GM18502 (cell line): ENCODE data around the gene CTSD.
"Not testable (repeated sequence)": the region's sequence is repeated elsewhere in the genome, so short reads cannot be mapped to it uniquely, and the experiment has no call there.

Source experiments
- ATAC-seq: cut with Tn5 transposase; IDR thresholded peaks from one replicate; pipeline ENCODE4 v1.9.1; 2021; ENCODE audit warnings: mild to moderate bottlenecking; ENCODE audit not compliant: unreplicated experiment, poor library complexity

CTSD gene

GRCh38 chr11:1763796-1764661 lies at the start of gene CTSD:
TSS of gene CTSD (minus strand) at chr11:1763927. CDS start at chr11:1763859, 68 bp downstream.
- ATAC-seq: peak; percentile 80

- ATAC-seq: not testable (repeated sequence)
These were observed 49.6 kb upstream of the CTSD start for GRCh38 chr11:1813356-1813755.

GRCh38 chr11:1812801-1813200 lies 49.1 kb upstream of the CTSD start:
- ATAC-seq: no peak

GRCh38 chr11:1812274-1812673 lies 48.5 kb upstream of the CTSD start:
- ATAC-seq: no peak

- ATAC-seq: no peak
These were observed 47.0 kb upstream of the CTSD start for GRCh38 chr11:1810761-1811160.

- ATAC-seq: no peak
These were observed 43.7 kb upstream of the CTSD start for GRCh38 chr11:1807264-1807995.

GRCh38 chr11:1805525-1805924 lies 41.8 kb upstream of the CTSD start:
- ATAC-seq: no peak

GRCh38 chr11:1803835-1804519 lies 40.2 kb upstream of the CTSD start:
- ATAC-seq: not testable (repeated sequence)

- ATAC-seq: no peak
These were observed 39.5 kb upstream of the CTSD start for GRCh38 chr11:1803246-1803645.

GRCh38 chr11:1797391-1798125 lies 33.8 kb upstream of the CTSD start:
- no peak for ATAC-seq

GRCh38 chr11:1796413-1797011 lies 32.8 kb upstream of the CTSD start:
- no peak for ATAC-seq

- no peak for ATAC-seq
These were observed 29.4 kb upstream of the CTSD start for GRCh38 chr11:1793081-1793480.

- ATAC-seq: no peak
These were observed 28.7 kb upstream of the CTSD start for GRCh38 chr11:1792461-1792860.

GRCh38 chr11:1791912-1792311 lies 28.2 kb upstream of the CTSD start:
- ATAC-seq: no peak

- no peak for ATAC-seq
These were observed 22.7 kb upstream of the CTSD start for GRCh38 chr11:1786466-1786865.

- no peak for ATAC-seq
These were observed 22.2 kb upstream of the CTSD start for GRCh38 chr11:1785749-1786413.

- no peak for ATAC-seq
These were observed 21.3 kb upstream of the CTSD start for GRCh38 chr11:1784761-1785650.

GRCh38 chr11:1783725-1784529 lies 20.2 kb upstream of the CTSD start:
- no peak for ATAC-seq
